ENCODE results near the gene ARF1. TPM values are rescaled to one million over a fixed set of nuclear protein-coding genes. Genes with fewer than 3 reads are reported as not detected.

Gene ARF1
- total and polyA plus RNA-seq, 7 donors: 176 to 612 (median 295) TPM

DNA sequence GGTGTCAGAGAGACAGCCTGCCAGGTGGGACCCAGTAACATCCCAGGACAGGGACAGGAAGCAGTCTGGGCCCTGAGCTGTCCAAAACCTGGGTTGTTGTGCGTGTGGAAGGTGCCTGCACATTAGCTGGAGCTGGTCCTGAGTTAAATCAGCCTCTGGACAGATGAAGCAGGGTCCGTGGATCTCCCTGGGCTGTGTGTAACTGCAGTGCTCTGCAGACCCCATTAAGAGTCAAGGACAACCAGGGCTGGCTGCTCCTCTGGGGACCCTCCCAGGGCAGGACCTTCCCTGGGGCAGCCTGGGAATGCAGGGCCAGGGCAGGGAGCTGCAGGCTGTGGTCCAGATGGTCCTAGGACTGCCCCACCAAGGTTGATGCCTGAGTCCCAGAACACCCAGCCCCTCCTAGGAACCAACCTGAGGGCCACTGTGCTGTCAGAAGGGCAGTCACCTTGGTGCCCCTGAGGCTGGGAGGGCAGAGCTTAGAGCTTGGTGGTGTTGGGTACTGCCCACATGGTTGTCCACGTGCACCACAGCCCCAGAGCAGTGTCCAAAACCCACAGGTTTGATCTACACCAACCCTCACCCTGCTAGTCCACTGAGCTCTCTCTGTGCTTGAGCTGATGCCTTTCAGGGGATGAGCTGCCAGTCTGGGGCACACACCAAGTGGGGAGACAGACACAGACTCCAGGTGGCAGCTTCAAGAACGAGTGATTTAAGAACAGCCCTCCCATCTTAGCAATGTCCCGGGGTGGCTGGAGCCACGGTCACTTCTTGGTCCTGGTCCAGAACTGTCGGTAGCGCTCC, 23.7 kb downstream of the ARF1 start:
- TF ChIP-seq, protein P1, sequence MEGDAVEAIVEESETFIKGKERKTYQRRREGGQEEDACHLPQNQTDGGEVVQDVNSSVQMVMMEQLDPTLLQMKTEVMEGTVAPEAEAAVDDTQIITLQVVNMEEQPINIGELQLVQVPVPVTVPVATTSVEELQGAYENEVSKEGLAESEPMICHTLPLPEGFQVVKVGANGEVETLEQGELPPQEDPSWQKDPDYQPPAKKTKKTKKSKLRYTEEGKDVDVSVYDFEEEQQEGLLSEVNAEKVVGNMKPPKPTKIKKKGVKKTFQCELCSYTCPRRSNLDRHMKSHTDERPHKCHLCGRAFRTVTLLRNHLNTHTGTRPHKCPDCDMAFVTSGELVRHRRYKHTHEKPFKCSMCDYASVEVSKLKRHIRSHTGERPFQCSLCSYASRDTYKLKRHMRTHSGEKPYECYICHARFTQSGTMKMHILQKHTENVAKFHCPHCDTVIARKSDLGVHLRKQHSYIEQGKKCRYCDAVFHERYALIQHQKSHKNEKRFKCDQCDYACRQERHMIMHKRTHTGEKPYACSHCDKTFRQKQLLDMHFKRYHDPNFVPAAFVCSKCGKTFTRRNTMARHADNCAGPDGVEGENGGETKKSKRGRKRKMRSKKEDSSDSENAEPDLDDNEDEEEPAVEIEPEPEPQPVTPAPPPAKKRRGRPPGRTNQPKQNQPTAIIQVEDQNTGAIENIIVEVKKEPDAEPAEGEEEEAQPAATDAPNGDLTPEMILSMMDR (IDR thresholded peaks at IDR 0.05): no peak
- Histone ChIP-seq H3K9me3 (no peaks in the 10 kb centered on the region), H3K27me3 (ENCODE audit: insufficient read depth in 3 of 3, low read length in 2 of 3) (no peaks in the 10 kb centered on the region), H3K27ac (no peak overlapping the region), H3K36me3 (ENCODE audit: insufficient read depth in 1 of 2, low read depth in 1 of 2) (peaks cover 0 to 22% of the 10 kb centered on the region in 2 donors), H3K4me3 (no peak overlapping the region), H3K4me1 (peaks cover 35% of the 10 kb centered on the region)
- ATAC-seq: no peak
- no peak for DNase-seq
- WGBS, 3 donors: 80 to 85% (median 83%) methylated on average over 8 of the region's 8 CpGs
- intact Hi-C loops (cut with DNase I): no loop called here

DNA sequence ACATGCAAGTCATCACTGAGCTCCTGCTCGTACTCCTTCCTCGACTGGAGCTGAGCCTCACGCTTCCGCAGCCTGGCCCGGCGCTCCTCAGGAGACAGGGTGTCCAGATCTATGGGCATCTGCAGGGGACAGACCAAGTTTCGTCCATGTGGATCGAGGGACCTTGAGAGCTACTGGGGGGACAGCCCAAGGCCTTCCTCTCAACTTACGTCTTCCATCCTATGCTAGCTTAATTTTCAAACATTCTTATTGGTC, 24.2 kb downstream of the ARF1 start:
- Histone ChIP-seq H3K27ac (no peak overlapping the region), H3K9me3 (no peaks in the 10 kb centered on the region), H3K36me3 (ENCODE audit: insufficient read depth in 1 of 2, low read depth in 1 of 2) (peaks cover 0 to 22% of the 10 kb centered on the region in 2 donors), H3K4me3 (no peak overlapping the region), H3K4me1 (peaks cover 35% of the 10 kb centered on the region), H3K27me3 (ENCODE audit: insufficient read depth in 3 of 3, low read length in 2 of 3) (no peaks in the 10 kb centered on the region)
- 86 to 89% (median 88%) methylated on average over 9 of the region's 9 CpGs for WGBS, 3 donors
- DNase-seq: no peak
- TF ChIP-seq, protein P1 (IDR thresholded peaks at IDR 0.05): no peak
- no peak for ATAC-seq
- intact Hi-C loops (cut with DNase I): no loop called here

DNA sequence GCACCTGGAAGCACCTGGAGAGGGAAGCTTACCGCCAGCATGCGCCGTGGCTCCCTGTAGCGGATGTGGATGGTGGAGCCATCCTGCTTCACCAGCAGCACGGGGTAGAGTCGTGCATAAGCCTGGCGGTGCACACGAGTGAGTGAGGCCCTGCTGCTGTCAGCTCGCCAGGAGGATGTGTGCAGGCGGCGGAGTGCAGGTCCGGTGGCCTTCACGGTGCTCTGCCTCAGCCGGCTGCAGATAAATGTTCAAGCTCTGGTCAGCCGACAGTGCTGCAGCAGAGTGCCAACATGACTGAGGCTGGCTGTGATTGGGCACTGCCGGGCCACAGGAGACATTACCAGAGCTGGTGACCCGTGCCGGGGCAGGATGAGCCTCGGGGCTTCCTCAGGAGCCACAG, 25.1 kb downstream of the ARF1 start:
- H3K4me1 ChIP-seq: peaks cover 29% of the 10 kb centered on the region
- peaks cover 0 to 22% of the 10 kb centered on the region in 2 donors for H3K36me3 ChIP-seq (ENCODE audit: insufficient read depth in 1 of 2, low read depth in 1 of 2)
- H3K9me3 ChIP-seq: no peaks in the 10 kb centered on the region
- no peaks in the 10 kb centered on the region for H3K27me3 ChIP-seq (ENCODE audit: insufficient read depth in 3 of 3, low read length in 2 of 3)
- H3K4me3 ChIP-seq: no peak overlapping the region
- no peak for ATAC-seq
- TF ChIP-seq, protein P1 (IDR thresholded peaks at IDR 0.05): no peak
- 85 to 86% (median 85%) methylated on average over 19 of the region's 19 CpGs for WGBS, 3 donors
- intact Hi-C loops (cut with DNase I): no loop called here
- no peak overlapping the region for H3K27ac ChIP-seq
- no peak for DNase-seq

DNA sequence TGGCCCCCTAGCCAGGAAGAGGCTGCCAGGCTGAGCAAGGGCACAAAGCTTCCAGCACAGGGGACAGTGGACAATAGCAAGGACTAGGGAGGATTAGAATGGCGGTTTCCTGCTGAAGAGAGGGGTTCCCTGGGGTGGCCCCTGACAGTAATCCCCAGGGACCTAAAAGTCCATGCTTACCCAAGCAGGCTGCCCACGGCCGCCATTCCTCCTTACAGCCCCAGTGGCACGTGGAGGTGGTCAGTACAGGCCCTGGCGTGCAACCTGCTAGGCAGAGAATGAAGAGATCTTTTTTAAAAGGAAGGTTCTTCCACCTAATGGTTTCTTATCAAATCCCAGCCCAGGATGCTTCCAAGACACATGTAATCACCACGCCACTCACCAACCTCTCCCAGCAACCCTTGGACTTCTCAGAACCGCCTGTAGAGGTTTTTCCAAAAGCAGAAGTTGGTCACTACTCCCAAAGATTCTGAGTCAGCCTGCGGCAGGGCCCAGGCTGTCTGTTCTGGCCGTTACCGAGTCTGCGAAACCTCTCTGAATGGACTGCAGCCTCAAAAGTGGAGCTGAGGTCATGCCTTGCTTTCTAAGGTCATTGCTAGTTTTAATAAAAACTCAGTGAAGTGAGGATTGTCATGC, 25.7 kb downstream of the ARF1 start:
- intact Hi-C loops (cut with DNase I): no loop called here
- no peak for DNase-seq
- WGBS, 3 donors: 74 to 84% (median 77%) methylated on average over 11 of the region's 11 CpGs
- H3K9me3 ChIP-seq: no peaks in the 10 kb centered on the region
- peaks cover 0 to 22% of the 10 kb centered on the region in 2 donors for H3K36me3 ChIP-seq (ENCODE audit: insufficient read depth in 1 of 2, low read depth in 1 of 2)
- H3K4me3 ChIP-seq: peak overlapping the region; percentile 98
- H3K4me1 ChIP-seq: peaks cover 29% of the 10 kb centered on the region
- H3K27ac ChIP-seq: peak overlapping the region; percentile 88
- ATAC-seq: no peak
- TF ChIP-seq, protein P1 (IDR thresholded peaks at IDR 0.05): no peak
- H3K27me3 ChIP-seq (ENCODE audit: insufficient read depth in 3 of 3, low read length in 2 of 3): no peaks in the 10 kb centered on the region
